ENCODE results near the gene MIS18BP1. TPM values are rescaled to one million over a fixed set of nuclear protein-coding genes. Genes with fewer than 3 reads are reported as not detected.

Gene MIS18BP1
- total and polyA plus RNA-seq, 4 donors = 6.8 to 46.1 (median 13.6) TPM

DNA sequence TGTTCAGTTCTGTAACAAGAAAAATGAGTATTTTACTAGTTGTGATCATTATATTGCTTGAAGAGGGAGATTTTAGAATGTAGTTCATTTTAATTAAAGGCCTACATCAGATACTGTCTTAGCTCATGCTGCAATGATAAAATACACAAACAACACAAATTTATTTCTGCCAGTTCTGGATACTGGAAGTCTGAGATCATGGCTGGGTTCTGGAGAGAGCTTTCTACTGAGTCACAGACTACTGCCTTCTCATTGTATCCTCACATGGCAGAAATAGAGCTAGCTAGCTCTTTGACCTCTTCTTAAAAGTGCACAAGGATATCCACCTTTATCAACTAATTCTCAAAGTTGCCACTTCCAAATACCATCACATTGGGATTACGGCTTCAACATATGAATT lies 53.8 kb downstream of the MIS18BP1 start:
- TF ChIP-seq, protein P1, sequence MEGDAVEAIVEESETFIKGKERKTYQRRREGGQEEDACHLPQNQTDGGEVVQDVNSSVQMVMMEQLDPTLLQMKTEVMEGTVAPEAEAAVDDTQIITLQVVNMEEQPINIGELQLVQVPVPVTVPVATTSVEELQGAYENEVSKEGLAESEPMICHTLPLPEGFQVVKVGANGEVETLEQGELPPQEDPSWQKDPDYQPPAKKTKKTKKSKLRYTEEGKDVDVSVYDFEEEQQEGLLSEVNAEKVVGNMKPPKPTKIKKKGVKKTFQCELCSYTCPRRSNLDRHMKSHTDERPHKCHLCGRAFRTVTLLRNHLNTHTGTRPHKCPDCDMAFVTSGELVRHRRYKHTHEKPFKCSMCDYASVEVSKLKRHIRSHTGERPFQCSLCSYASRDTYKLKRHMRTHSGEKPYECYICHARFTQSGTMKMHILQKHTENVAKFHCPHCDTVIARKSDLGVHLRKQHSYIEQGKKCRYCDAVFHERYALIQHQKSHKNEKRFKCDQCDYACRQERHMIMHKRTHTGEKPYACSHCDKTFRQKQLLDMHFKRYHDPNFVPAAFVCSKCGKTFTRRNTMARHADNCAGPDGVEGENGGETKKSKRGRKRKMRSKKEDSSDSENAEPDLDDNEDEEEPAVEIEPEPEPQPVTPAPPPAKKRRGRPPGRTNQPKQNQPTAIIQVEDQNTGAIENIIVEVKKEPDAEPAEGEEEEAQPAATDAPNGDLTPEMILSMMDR (IDR thresholded peaks at IDR 0.05; ENCODE audit: control extremely low read depth, extremely low read depth) = no peak
- Histone ChIP-seq H3K27ac (ENCODE audit: low read depth in 1 of 2, low read length in 1 of 2) (no peak overlapping the region), H3K9ac (ENCODE audit: insufficient read depth in 1 of 2, low read length in 2 of 2) (no peak overlapping the region), H3K27me3 (ENCODE audit: control insufficient read depth in 3 of 3, insufficient read depth in 3 of 3, low read length in 2 of 3) (no peaks in the 10 kb centered on the region), H3K36me3 (ENCODE audit: control insufficient read depth in 4 of 4, insufficient read depth in 4 of 4, low read length in 4 of 4) (peaks cover 0 to 7% (median 0%) of the 10 kb centered on the region in 4 donors), H3K9me3 (ENCODE audit: control insufficient read depth in 4 of 4, insufficient read depth in 3 of 4, low read length in 3 of 4) (no peaks in the 10 kb centered on the region), H3K4me3 (no peak overlapping the region), H3K4me1 (ENCODE audit: control insufficient read depth in 5 of 5, insufficient read depth in 5 of 5, low read length in 5 of 5) (no peaks in the 10 kb centered on the region)
- DNase-seq (no peak), ATAC-seq (ENCODE audit: insufficient read depth, low FRiP score) (no peak)
- 95 to 99% methylated on average over 1 of the region's 1 CpG for WGBS, 2 donors

DNA sequence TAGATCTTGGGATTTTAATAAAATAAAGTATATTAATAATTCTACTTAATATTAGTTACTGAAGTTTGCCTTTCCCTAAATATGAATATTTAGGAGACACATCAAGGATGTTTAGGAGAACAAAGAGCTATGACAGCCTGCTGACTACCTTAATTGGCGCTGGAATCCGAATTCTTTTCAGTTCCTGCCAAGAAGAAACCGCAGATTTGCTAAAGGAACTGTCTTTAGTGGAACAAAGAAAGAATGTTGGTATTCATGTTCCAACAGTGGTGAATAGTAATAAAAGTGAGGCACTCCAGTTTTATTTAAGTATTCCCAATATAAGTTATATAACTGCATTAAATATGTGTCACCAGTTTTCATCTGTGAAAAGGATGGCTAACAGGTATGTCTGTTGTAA lies 54.5 kb downstream of the MIS18BP1 start:
- WGBS, 2 donors = 87 to 92% methylated on average over 3 of the region's 3 CpGs
- TF ChIP-seq, protein P1 (IDR thresholded peaks at IDR 0.05; ENCODE audit: control extremely low read depth, extremely low read depth) = no peak
- Histone ChIP-seq H3K9me3 (ENCODE audit: control insufficient read depth in 4 of 4, insufficient read depth in 3 of 4, low read length in 3 of 4) (no peaks in the 10 kb centered on the region), H3K27me3 (ENCODE audit: control insufficient read depth in 3 of 3, insufficient read depth in 3 of 3, low read length in 2 of 3) (no peaks in the 10 kb centered on the region), H3K36me3 (ENCODE audit: control insufficient read depth in 4 of 4, insufficient read depth in 4 of 4, low read length in 4 of 4) (peaks cover 0 to 7% (median 0%) of the 10 kb centered on the region in 4 donors), H3K27ac (ENCODE audit: low read depth in 1 of 2, low read length in 1 of 2) (no peak overlapping the region), H3K4me3 (no peak overlapping the region), H3K9ac (ENCODE audit: insufficient read depth in 1 of 2, low read length in 2 of 2) (no peak overlapping the region), H3K4me1 (ENCODE audit: control insufficient read depth in 5 of 5, insufficient read depth in 5 of 5, low read length in 5 of 5) (no peaks in the 10 kb centered on the region)
- no peak for DNase-seq
- ATAC-seq (ENCODE audit: insufficient read depth, low FRiP score) = no peak

DNA sequence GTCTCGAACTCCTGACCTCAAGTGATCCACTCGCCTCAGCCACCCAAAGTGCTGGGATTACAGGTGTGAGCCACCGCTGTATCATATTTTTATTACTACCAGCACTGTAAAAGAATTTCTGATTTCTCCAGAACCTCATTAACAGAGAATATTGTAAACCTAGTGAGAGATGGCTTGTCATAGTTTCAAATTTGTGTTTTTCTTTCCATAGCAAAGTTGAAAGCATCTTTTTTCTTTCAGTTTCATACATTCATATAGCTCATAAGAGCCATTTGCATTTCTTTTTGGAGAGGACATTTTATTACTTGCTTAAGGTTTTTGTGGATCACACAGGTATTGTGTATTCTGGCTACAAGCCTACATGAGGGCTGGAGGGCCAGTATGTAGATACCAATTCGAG lies 58.0 kb downstream of the MIS18BP1 start:
- DNase-seq = no peak
- Histone ChIP-seq H3K4me3 (no peak overlapping the region), H3K4me1 (ENCODE audit: control insufficient read depth in 5 of 5, insufficient read depth in 5 of 5, low read length in 5 of 5) (no peaks in the 10 kb centered on the region), H3K27me3 (ENCODE audit: control insufficient read depth in 3 of 3, insufficient read depth in 3 of 3, low read length in 2 of 3) (no peaks in the 10 kb centered on the region), H3K9me3 (ENCODE audit: control insufficient read depth in 4 of 4, insufficient read depth in 3 of 4, low read length in 3 of 4) (no peaks in the 10 kb centered on the region), H3K9ac (ENCODE audit: insufficient read depth in 1 of 2, low read length in 2 of 2) (no peak overlapping the region), H3K36me3 (ENCODE audit: control insufficient read depth in 4 of 4, insufficient read depth in 4 of 4, low read length in 4 of 4) (no peaks in the 10 kb centered on the region), H3K27ac (ENCODE audit: low read depth in 1 of 2, low read length in 1 of 2) (no peak overlapping the region)
- TF ChIP-seq, protein P1 (IDR thresholded peaks at IDR 0.05; ENCODE audit: control extremely low read depth, extremely low read depth) = no peak
- ATAC-seq (ENCODE audit: insufficient read depth, low FRiP score) = no peak
- WGBS, 2 donors = 93% methylated on average over 4 of the region's 4 CpGs
